ENCODE measurements around the gene HES5. TPM values are rescaled to one million over a fixed set of nuclear protein-coding genes. Genes with fewer than 3 reads are reported as not detected.

HES5 gene
- total RNA-seq, 1 experiment from 2014 or later: not detected

DNA sequence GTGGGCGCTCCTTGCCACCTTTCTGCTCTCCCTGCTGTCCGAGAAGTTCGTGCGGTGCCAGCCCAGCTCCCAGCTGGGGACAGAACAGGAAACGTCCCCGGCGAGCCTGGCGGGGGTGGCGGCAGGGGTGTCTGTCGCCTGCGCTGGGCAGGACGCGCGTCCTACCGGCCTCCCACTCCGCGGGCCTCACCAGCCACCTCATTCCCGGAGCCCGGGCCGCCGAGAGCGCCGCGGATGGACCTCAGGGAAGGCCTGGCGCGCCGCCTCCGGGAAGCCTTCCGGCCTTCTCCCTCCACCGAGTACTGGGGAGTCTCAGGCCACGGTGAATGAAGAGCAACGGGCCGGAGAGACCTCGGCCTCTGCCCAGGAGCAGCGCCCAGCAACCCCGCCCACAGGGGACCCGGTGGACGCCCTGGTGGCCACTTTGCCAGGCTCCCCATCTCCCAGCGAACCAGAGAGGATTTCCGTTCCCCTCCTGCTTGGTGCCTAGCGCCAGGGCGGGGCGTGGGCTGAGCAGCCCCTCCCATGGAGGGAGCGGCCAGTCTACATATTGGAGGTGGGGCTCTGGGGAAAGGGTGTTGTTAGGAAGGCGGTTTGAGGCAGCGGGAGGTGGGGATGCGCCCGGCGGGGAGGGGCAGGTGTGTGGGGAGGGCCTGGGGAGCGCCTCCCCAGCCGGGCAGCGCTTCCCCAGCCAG, 16.6 kb upstream of the HES5 start:
- peak; percentile 94 for DNase-seq (ENCODE audit: low read depth)

DNA sequence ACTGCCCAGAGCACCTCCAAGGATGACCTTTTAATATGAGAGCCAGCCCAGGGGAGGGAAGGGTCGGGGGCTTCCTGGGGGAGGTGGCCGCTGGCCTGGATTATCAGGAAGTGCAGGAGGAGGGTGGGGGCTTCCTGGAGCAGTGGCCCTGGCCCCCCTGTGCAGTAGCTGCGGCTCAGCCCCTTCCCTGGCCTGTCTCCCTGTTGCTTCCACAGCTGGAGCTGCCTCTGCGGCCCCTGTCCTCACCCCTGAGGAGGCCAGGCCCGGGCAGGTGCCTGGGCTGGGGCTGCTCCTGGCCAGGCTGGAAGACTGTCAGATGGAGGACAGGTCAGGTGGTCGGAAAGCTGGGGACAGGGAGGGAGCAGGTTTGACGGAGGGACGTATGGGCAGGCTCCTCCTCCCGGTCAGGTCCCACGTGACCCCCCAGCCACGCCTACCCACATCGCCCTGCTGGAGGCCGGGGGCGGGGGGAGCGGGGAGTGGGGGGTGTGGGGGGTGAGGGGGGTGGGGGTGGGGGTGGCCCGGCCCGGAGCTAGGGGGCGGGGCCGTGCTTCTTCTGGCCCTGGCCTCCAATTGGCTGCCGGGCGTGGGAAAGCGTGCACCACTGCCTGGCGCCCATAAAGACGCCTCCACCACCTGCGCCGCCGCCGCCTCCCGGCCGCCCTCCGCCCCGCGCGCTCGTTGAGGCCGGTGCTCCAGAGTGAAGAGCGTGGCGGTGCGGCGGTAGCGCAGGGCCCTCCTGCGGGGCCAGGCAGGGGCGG, 15.9 kb upstream of the HES5 start:
- DNase-seq (ENCODE audit: low read depth): peak; percentile 88

DNA sequence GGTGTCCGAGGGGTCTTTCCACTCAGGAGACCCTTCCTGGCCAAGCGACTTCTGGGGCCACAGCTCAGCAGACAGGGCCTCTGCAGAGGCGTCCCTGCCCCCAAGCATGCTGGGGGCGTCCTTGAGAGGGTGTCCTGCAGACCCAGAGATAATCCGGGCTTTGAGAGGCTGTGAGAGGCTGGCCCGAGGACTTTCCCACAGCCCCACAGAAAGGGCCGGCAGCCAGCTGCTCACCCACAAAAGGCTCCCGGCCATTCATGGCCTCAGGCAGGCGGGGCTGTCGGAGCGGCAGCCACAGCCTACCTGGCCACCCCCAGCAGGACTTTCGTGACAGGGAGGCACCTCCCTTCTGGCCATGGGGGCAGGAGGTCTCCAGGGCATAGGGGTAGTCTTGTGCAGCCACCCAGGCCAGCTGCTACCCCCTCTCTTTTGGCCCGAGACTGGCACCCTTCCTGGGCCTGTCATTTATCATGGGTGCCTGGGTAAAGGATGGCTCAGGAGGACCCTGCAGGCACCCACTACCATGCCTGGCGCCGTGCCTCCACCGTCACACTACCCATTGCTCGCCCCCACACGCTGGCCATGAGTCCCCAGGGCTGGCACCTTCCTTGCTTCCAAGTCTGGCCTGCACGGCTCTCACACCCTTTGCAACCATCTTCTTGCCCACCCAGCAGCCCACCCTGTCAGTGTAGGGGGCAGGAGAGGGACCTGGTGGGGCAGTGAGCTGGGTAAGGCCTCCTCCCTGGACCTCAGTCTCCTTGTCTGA, 15.0 kb upstream of the HES5 start:
- DNase-seq (ENCODE audit: low read depth): peak; percentile 37

DNA sequence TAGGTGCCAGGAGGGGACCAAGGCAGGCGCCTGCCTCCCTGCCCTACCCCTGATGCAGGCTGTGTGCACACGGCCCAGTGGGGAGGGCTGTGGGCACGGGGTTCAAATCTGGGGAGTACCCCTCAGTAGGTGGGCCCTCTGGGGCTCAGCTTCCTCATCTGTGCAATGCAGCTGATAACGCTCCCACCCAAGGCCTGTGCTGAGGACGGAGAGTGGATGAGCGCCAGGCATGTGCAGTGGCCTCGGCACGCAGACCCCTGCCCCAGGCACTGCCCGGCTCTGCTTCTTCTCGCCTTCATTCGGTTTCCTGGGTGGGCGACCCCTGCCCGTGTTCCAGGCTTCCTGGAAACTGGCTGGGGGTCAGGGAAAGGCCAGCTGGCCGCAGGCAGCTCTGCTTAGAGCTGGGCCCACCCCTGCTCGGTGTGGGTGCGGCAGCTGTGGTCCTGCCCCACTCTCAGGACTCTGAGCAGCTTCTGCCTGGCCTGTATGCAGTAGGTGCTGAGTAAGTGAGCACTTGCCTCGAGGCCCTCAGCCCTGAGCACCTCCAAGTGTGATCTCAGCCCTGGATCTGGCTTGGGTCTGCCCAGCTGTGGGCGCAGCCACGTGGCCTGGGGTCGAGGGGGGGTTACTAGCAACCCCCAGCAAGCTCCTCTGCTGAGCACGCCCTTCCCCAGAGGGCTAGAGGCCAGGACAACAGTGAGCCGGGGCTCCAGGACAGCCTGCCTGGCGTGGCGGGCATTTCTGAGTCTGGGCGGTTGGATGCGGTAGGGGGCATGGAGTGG, 14.2 kb upstream of the HES5 start:
- no peak for DNase-seq (ENCODE audit: low read depth)

DNA sequence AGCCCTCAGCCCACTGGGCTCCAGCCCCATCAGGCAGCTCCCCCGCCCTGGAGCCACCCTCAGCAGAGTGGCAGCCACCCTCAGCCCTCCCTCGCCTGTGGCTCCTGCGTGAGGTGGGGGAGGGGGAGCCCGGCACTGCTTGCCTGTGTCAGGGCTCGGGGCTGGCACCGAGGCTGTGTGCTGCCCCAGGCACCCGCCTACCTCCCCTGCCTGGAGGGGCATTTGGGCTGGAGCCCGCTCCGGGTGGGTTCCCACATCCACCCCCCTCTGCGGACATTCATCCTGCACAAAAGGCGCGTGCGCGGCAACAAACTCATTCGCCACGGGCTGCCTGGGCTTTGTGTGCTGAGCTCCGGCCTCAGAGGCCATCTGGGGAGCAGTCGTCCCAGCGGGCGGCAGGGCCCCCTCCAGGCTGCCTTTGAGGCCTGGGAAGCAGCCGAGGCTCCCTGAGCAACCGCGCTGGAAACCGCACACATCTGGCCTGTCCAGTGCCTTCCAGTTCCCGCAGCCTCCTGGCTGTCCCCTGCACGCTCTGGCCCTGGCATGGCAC, 13.6 kb upstream of the HES5 start:
- DNase-seq (ENCODE audit: low read depth): peak; percentile 38

DNA sequence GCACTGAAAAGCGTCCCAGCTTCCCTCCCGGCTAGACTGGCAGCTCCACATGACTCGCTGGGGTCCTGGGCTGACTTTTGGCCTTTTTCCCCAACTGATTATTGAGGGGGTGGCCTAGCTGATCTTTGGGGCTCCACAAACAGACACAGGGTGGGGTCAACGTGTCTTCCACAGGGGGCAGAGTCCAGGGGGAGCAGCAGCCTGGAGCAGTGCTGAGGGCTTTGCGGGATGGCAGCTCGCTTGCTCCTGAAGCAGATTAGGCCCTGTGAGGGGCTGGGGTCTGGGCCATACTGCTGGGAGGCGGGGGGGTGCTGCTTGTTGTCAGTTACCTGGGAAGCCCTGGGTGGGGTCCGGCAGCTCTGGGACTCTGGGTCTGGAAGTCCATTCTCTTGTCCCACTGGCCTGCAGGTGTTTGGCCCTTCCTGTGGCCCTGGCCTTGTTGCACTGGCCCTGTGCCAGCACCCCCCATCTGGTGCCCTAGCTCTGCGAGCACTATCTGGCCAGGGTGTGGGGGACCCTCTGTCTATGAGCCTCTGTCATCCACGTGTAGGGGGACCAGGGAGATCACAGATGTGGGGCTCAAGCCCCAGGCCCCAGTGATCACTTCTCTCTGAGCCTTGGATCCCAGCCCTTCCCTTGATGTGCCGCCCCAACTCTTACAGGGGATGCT, 12.3 kb upstream of the HES5 start:
- no peak for DNase-seq (ENCODE audit: low read depth)

DNA sequence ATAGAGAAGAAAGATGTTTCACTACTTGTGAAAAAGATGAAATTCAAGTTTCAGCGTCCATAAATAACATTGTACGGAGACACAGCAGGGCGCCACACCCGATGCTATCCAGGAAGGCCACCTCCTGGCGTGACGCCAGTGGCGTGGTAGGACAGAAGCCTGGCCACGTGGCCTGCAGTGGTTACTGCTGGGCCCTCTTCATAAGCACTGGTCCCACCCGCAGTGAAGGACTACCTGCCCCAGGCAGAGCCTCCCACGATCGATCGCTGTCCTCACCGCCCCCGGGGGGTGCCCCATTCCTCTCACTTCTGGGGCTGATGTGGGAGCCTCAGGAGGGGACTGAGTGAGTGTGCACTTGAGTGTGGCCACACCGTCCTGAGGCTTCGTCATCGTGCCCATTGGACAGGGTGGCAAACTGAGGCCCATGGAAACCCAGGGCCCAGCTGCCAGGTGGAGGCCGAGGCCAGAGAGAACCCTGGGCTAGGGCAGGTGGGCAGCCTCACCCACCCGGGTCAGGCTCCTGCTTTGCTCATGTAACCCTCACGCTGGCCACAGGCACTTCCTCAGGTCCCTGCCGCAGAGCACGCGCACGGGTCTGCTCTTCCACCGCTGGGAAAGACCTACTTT, 11.7 kb upstream of the HES5 start:
- DNase-seq (ENCODE audit: low read depth): peak; percentile 49

DNA sequence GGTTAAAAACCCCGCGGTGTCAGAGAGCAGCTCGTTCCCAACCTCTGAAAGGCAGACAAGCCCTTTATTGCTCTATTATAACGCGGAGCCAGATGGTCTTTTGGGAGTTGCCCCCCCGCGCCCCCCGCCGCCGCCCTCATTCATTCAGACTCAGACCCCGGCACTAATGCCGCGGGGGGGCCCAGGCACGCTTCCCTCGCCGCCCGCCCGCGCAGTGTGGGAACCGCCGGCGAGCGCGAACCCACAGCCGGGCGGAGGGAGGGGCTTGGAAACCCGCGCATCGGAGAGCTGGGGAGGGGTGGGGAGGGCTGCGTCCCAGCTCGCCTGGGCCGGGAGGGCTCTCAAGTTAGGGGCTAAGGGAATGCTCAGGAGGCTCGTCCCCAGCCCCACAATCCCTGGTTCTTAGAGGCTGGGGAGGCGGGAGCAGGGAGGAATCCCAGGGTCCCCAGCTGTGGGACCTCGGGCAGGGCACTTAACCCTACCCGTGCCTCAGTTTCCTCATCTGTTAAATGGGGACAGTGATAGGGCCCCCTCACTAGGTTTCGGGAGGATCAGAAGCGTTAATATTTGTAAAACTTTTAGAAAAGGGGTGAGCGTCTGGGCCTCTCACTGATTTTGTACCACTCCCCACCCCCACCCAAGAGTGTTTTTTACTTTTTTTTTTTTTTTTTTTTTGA, 10.9 kb upstream of the HES5 start:
- no peak for DNase-seq (ENCODE audit: low read depth)

DNA sequence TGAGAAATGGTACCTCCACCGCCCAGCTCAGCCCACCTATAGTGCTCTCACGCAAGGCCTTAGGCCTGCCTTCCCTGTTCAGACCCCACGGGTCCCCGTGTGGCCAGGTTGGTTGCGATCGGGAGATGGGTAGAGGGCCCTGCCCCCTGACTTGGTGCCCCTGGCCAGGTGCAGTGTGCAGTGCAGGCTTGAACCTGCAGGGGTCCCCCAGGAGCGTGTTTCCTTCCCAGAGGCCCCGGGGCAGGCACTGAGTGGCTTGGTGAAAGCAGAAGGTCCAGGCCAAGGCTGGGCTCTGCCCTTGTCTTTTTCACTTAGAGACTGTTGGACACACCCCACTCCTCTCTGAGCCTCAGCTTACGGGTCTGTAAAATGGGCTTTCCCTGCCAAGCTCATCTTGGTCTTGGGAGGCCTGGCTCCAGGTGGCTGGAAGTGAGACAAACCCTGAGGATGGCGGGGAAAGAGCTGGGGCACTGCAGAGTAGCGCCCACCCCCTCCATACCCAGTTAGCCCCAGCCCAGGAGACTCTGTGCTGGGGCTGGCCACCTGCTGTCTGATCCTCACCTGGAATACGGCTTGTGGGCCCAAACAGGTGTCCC, 9.3 kb upstream of the HES5 start:
- DNase-seq (ENCODE audit: low read depth): no peak

DNA sequence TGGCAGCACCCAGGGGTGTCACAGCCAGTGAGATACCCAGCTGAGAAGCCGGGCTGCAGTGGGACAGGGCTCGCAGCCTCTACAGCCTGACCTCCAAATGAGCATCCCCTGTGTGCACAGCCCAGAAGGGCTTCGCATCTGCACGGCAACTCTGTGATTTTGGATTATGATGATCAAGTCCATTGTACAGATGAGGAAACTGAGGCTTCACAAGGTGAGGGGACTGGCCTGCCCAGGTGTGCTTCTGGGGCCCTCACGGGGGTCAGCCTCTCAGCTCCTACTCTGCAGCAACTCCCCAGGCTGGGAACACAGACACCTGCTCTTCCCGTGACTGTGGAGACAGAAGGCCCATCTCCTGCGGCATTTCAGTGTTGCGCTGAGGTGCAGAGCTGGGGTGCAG, 8.8 kb upstream of the HES5 start:
- no peak for DNase-seq (ENCODE audit: low read depth)

DNA sequence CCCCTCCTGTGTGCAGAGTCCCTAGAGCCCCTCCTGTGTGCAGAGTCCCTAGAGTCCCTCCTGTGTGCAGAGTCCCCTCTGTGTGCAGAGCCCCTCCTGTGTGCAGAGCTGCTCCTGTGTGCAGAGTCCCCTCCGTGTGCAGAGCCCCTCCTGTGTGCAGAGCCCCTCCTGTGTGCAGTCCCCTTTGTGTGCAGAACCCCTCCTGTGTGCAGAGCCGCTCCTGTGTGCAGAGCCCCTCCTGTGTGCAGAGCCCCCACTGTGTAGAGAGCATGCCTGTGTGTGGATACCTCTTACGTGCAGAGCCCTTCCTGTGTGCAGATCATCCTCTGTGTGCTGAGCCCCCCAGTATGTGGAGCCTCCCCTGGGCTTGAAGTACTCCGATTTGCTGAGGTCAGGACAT, 8.3 kb upstream of the HES5 start:
- DNase-seq (ENCODE audit: low read depth): no peak

DNA sequence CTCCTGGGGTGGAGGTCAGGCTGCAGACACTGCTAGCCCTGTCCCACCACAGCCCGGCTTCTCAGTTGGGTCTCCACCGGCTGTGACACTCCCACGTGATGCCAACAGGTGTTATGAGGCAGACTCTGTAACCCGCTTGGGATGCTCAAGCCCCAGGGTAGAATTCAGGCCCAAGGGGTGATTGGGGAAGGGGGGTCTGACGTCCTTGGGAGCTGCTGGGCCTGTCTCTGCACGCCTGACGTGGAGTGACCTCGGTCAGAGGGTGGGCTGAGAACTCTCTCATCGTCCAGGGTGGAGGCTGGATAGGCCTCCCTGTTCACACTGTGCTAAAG, 7.7 kb upstream of the HES5 start:
- no peak for DNase-seq (ENCODE audit: low read depth)

DNA sequence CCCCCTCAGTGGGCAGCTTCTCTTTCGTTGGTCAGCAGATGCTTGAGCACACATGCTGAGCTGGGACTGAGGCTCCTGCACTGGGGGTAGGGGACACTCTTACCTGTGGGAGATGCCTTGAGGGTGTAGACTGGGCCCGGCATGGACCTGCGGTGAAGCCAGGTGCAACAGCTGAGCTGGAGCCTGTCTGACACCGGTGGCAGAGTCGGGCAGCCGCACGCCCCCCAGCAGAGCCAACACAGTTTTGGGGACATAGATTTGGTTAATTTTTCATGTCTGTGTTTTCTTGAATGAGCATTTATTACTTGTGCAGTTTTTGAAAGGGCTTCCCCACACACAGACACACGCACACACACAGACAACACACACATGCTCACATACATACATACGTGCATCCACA, 5.9 kb upstream of the HES5 start:
- DNase-seq (ENCODE audit: low read depth): no peak

DNA sequence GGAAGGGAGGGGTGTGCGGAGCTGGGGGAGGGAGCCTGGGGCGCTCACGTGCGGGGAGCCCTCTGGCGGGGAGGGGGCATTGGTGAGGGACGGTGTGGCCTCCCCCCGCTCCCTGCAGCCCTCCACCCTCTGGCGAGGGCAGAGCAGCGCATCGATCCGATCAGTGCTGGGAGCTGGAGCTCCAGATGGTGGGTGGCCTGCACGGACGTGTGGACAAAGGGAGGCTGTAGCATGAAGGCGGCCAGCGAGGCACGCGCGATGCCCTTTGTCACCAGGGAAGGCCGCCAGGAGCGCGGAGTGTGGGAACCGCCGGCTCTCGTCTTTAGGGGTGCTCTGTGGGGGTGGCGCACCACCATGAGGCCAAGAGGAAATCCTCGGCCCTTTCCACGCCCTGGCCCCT, 5.4 kb upstream of the HES5 start:
- no peak for DNase-seq (ENCODE audit: low read depth)

DNA sequence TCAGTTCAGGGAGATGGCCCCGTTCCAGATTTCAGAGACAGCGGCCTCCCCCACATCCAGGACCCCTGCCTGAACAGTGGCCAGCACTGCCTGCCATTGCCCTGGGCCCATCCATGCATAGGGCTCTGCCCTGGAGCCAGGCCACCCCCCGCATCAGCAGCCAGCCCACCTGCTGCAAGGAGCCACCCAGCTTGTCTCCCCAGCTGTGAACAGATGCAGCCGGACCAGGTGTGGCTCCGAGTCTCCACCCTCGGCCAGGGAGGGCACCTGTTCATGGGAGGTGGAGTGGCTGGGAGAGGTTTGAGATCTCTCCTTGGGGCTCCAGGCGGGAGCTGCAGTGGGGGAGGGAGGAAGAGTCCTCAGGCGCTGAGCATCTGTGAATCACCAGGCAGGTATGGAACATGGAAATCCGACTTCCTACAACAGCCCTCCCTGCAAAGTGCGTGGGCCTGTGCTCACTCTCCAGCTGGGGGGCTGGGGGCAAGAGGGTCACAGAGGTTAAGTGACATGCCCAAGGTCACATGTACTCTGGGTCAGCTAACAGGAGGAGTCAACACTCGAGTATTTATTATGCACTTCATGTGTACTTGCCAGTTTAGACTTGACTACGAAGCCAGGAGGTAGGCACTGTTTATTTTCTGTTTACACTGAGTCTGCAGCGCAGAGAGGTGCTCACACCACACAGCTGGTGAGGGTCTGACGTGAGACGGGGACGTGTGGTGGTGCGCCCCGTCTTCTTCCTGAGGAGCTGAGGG, 4.8 kb upstream of the HES5 start:
- peak; percentile 67 for DNase-seq (ENCODE audit: low read depth)

DNA sequence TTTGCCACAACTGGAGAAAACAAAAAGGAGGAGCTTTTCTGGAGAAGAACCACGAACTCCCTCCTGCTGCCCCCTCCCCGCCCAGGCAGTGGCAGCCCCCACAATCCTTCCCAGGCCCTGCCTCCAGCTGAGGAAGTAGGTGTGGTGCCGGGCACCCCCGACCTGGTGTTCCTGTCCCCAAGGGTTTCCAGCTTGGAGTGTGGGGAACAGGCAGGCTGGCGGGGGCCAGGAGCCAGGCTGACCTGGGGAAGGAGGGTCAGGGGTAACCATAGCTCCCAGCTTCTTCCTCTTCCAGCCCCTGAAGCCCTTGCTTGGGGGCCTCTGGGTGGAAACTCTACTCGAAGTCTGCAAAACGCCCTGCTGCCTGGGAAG, 4.2 kb upstream of the HES5 start:
- no peak for DNase-seq (ENCODE audit: low read depth)

DNA sequence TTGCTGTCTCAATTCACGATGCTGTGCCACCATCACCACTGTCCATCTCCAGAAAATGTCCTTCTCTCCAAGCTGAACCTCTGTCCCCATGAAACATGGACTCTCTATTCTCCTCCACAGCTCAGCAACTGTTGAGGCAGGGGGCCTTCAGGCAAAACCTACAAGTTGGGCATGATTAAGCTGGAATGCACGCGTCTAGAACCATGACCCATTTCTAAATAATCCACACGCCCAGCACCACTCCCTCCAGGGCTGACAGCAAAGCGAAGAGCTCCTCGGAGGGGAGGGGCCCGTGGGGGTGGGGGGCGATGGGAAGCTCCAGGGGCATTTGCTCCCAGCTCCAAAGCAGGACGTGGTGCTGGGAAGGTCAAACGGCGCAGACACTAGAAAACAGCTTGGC, 3.3 kb upstream of the HES5 start:
- DNase-seq (ENCODE audit: low read depth): peak; percentile 41

DNA sequence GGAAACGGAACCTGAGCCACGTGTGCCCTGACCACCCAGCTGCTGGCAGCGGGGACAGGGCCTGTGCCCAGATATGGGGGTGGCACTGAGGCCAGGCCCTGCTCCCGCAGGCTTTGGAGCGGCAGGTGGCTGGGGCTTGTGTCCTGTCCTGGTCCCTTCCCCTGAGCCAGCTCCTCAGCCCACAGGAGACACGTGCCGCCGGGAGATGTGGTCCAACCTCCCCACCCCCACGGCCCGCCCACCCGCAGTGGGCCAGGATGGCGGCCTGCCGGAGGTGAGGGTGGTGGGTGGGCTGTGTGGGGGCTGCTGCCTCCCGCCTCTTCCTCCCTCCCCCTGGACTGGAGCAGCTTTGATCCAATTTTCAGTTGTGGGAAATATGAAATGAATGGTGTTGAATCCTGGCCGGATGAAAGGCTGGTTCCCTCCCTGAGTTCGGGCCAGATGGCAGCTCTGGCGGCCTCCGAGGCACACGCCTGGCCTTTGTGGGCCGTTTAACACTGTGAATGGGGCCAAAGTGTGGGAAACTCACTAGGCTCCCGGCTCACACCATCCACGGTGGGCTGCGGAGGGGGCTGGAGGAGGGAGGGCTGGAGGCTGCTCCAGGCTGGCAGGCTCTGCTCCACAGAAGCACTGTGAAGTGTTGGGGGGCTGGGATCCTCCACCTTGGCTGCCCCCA, 2.6 kb upstream of the HES5 start:
- DNase-seq (ENCODE audit: low read depth): no peak
